ENCODE results near the gene DENND6A.

GRCh38 chr3:57659004-57659673, 33.7 kb downstream of the DENND6A start:
- no peak for TF ChIP-seq POLR2A (IDR thresholded peaks at IDR 0.05)
- no peak for TF ChIP-seq CTCF (IDR thresholded peaks at IDR 0.05)

Data from Peyer's patch (tissue), 4 donors.